ENCODE measurements around the gene TEX54.

The TEX54 gene

DNA sequence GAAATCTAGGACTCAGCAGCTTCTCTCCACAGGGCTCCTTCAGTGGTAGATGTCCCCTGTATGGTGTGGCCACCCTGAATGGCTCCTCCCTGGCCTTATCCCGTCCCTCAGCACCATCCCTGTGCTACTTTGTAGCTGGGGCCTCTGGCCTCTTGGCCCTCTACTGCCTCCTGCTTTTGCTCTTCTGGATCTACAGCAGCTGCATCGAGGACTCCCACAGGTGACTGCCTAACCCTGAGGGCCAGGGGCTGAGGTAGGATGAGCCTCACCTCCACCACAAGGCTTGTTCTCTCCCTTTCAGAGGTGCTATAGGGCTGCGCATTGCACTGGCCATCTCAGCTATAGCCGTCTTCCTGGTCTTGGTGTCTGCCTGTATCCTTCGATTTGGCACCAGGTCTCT is 43.6 kb downstream of the TEX54 start:
- no peak for DNase-seq (ENCODE audit: low spot score)

DNA sequence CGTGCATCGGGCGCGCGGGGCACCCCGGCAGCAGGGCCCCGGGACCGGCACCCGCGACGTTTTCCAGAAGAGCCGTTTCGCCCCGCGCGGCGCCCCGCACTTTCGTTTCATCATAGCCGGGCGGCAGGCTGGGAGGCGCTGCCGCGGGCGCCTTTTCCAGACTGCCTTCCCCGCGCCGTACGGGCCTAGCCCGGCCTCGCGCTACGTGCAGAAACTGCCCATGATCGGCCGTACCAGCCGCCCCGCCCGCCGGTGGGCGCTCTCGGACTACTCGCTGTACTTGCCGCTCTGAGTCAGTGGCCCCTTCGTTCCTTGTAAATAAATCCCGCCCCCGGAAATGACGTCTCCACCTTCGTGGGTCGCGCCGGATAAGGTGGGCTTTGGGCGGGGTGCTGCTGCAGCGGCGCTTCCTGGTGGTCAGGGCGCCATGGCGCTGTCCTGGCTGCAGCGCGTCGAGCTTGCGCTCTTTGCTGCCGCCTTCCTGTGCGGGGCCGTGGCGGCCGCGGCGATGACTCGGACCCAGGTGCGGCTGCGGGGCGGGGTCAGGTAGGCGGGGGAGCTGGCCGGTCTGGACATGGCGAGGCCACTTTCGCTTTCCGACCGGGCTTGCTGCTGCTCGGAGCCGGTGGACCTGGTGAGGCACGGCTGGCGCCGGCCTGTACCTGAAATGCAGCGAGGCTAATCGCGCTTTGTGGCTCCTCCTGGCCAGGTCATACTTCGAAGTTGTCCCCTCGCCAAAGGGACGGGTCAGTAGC is 45.5 kb downstream of the TEX54 start, which contains the start of gene TMEM179B:
Gene TMEM179B, plus strand, starts transcription at position 398 of the 755 bp plus-strand sequence. Its CDS starts 30 bp downstream, at position 428.
- peak; percentile 97 for DNase-seq (ENCODE audit: low spot score)

DNA sequence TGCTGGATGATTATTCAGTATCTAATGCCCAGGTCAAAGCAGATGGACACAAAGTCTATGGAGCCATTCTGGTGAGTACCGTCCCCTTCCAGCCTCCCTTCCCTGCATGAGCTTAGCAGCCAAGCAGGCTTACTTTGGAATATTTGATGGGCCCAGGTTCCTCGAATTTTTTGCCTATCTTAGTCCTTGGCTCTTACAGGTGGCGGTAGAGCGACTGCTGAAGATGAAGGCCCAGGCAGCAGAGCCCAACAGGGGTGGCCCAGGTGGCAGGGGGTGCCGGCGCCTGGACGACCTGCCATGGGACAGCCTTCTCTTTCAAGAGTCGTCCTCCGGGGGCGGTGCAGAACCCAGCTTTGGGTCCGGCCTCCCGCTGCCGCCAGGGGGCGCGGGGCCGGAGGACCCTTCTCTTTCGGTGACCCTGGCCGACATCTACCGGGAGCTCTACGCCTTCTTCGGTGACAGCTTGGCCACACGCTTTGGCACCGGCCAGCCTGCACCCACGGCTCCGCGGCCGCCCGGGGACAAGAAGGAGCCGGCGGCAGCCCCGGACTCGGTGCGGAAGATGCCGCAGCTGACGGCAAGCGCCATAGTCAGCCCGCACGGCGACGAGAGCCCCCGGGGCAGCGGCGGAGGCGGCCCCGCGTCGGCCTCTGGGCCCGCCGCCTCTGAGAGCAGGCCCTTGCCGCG is 46.2 kb downstream of the TEX54 start:
- DNase-seq (ENCODE audit: low spot score), result peak; percentile 86

- no peak for DNase-seq (ENCODE audit: low spot score)
Measured at GRCh38 chr11:62782753-62783152, 49.9 kb downstream of the TEX54 start.

Small RNA genes within 50 kb of the gene (small RNA-seq; reads per million reads assigned to genes)
- gene MIR6514 (0 to 0.13 reads per million in 2 experiments), gene RF00099 (0 reads per million in 2 experiments), gene RNU6-118P (0 reads per million in 2 experiments), gene SNORD22 (0 reads per million in 2 experiments), gene SNORD26 (0 reads per million in 2 experiments), gene SNORD27 (0 reads per million in 2 experiments), gene SNORD28 (0 reads per million in 2 experiments), gene SNORD30 (19.4 to 1,990 reads per million in 2 experiments)

Measured in SK-N-DZ (cell line).